Measurements from ENCODE around the gene AR.
A peak's percentile ranks its signal among the peaks of the same experiment; 100 is the strongest.

AR gene, protein sequence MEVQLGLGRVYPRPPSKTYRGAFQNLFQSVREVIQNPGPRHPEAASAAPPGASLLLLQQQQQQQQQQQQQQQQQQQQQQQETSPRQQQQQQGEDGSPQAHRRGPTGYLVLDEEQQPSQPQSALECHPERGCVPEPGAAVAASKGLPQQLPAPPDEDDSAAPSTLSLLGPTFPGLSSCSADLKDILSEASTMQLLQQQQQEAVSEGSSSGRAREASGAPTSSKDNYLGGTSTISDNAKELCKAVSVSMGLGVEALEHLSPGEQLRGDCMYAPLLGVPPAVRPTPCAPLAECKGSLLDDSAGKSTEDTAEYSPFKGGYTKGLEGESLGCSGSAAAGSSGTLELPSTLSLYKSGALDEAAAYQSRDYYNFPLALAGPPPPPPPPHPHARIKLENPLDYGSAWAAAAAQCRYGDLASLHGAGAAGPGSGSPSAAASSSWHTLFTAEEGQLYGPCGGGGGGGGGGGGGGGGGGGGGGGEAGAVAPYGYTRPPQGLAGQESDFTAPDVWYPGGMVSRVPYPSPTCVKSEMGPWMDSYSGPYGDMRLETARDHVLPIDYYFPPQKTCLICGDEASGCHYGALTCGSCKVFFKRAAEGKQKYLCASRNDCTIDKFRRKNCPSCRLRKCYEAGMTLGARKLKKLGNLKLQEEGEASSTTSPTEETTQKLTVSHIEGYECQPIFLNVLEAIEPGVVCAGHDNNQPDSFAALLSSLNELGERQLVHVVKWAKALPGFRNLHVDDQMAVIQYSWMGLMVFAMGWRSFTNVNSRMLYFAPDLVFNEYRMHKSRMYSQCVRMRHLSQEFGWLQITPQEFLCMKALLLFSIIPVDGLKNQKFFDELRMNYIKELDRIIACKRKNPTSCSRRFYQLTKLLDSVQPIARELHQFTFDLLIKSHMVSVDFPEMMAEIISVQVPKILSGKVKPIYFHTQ

DNA sequence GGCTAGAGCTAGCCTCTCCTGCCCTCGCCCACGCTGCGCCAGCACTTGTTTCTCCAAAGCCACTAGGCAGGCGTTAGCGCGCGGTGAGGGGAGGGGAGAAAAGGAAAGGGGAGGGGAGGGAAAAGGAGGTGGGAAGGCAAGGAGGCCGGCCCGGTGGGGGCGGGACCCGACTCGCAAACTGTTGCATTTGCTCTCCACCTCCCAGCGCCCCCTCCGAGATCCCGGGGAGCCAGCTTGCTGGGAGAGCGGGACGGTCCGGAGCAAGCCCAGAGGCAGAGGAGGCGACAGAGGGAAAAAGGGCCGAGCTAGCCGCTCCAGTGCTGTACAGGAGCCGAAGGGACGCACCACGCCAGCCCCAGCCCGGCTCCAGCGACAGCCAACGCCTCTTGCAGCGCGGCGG lies at the start of gene AR:
Gene AR, plus strand, starts transcription at position 204 of the 400 bp plus-strand sequence. CDS start 1,126 bp downstream, outside the sequence.
- Histone ChIP-seq H3K27me3 (ENCODE audit: insufficient read depth, insufficient read length) (no peaks in the 10 kb centered on the region), H3K4me3 (ENCODE audit: insufficient read length, low read depth) (peak within 1 kb of the TSS; percentile 61), H3K4me1 (ENCODE audit: insufficient read depth, insufficient read length) (peaks cover 4% of the 10 kb centered on the region), H3K36me3 (ENCODE audit: insufficient read depth, insufficient read length, low read length) (peaks cover 13% of the 10 kb centered on the region), H3K9me3 (ENCODE audit: insufficient read depth, low read length) (no peaks in the 10 kb centered on the region), H3K9ac (ENCODE audit: insufficient read length, low read depth) (peak within 1 kb of the TSS; percentile 79)
- DNase-seq (ENCODE audit: low read depth, low spot score) = peak; percentile 56
- no peak for TF ChIP-seq SUZ12 (IDR thresholded peaks at IDR 0.05; ENCODE audit: extremely low read depth, insufficient read depth, insufficient read length)
- TF ChIP-seq YY1 (IDR thresholded peaks at IDR 0.05; ENCODE audit: insufficient read depth, insufficient read length) = no peak
- TF ChIP-seq ZNF274 (IDR thresholded peaks at IDR 0.05; ENCODE audit: low read depth, low read length) = no peak

DNA sequence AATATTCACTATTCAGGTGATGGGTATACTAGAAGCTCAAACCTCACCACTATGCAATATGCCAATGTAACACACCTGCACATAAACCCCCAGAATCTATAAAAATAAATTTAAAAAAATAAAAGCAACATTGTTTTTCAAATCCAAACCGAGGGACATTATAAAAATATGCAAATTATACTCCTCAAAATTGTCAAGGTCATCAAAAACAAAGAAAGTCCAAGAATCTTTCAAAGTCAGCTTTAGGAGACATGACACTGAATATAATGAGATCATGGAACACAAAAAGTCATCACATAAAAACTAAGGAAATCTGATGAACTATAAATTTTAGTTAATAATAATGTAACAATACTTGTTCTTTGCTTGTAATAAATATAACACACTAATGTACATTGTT lies 43.2 kb upstream of the AR start:
- no peaks in the 10 kb centered on the region for H3K9me3 ChIP-seq (ENCODE audit: insufficient read depth, low read length)
- TF ChIP-seq ZNF274 (IDR thresholded peaks at IDR 0.05; ENCODE audit: low read depth, low read length) (no peak), YY1 (IDR thresholded peaks at IDR 0.05; ENCODE audit: insufficient read depth, insufficient read length) (no peak), SUZ12 (IDR thresholded peaks at IDR 0.05; ENCODE audit: extremely low read depth, insufficient read depth, insufficient read length) (no peak)
- no peaks in the 10 kb centered on the region for H3K4me1 ChIP-seq (ENCODE audit: insufficient read depth, insufficient read length)
- no peak for DNase-seq (ENCODE audit: low read depth, low spot score)
- no peaks in the 10 kb centered on the region for H3K27me3 ChIP-seq (ENCODE audit: insufficient read depth, insufficient read length)
- no peaks in the 10 kb centered on the region for H3K36me3 ChIP-seq (ENCODE audit: insufficient read depth, insufficient read length, low read length)
- H3K4me3 ChIP-seq (ENCODE audit: insufficient read length, low read depth) = no peak overlapping the region
- H3K9ac ChIP-seq (ENCODE audit: insufficient read length, low read depth) = no peak overlapping the region

DNA sequence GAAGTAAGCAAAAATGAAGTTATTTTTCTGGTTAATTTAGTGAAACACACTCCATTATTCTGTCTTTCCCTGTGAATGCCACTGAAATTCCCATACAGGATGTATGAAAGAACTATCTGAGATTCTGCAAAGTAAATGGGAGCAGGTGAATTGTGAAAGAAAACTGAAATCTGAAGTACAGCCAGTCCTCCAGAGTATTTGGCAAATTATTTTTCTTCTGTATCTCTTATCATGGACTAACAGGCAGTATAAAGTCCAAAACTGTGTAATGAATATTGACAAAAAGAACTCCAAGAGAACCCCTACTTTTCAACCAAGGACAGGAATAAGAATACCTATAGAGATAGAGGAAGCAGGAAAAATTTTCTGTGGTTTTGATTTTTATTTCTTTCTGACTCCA lies 40.8 kb upstream of the AR start:
- Histone ChIP-seq H3K4me3 (ENCODE audit: insufficient read length, low read depth) (no peak overlapping the region), H3K4me1 (ENCODE audit: insufficient read depth, insufficient read length) (no peaks in the 10 kb centered on the region), H3K27me3 (ENCODE audit: insufficient read depth, insufficient read length) (no peaks in the 10 kb centered on the region), H3K9me3 (ENCODE audit: insufficient read depth, low read length) (no peaks in the 10 kb centered on the region), H3K36me3 (ENCODE audit: insufficient read depth, insufficient read length, low read length) (no peaks in the 10 kb centered on the region), H3K9ac (ENCODE audit: insufficient read length, low read depth) (no peak overlapping the region)
- no peak for DNase-seq (ENCODE audit: low read depth, low spot score)
- TF ChIP-seq ZNF274 (IDR thresholded peaks at IDR 0.05; ENCODE audit: low read depth, low read length) (no peak), SUZ12 (IDR thresholded peaks at IDR 0.05; ENCODE audit: extremely low read depth, insufficient read depth, insufficient read length) (no peak), YY1 (IDR thresholded peaks at IDR 0.05; ENCODE audit: insufficient read depth, insufficient read length) (no peak)

DNA sequence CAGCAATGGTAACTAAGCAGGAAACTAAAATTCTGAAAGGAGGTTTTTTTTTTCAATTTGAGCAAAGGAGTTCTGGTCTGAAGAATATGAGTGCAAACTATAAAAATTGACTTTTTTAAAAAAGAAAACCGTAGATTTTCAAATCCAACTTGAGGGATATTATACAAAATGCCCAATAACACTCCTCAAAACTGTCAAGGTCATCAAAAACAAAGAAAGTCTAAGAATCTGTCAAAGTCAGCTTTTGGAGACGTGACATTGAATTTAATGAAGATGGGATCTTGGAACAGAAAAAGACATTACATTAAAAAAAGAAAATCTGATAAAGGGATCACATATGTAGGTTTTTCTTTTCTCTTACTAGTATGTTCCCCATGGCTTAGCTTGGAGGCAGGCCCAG lies 40.4 kb upstream of the AR start:
- Histone ChIP-seq H3K36me3 (ENCODE audit: insufficient read depth, insufficient read length, low read length) (no peaks in the 10 kb centered on the region), H3K9me3 (ENCODE audit: insufficient read depth, low read length) (no peaks in the 10 kb centered on the region), H3K27me3 (ENCODE audit: insufficient read depth, insufficient read length) (no peaks in the 10 kb centered on the region), H3K4me1 (ENCODE audit: insufficient read depth, insufficient read length) (no peaks in the 10 kb centered on the region), H3K4me3 (ENCODE audit: insufficient read length, low read depth) (no peak overlapping the region), H3K9ac (ENCODE audit: insufficient read length, low read depth) (no peak overlapping the region)
- no peak for TF ChIP-seq SUZ12 (IDR thresholded peaks at IDR 0.05; ENCODE audit: extremely low read depth, insufficient read depth, insufficient read length)
- no peak for TF ChIP-seq ZNF274 (IDR thresholded peaks at IDR 0.05; ENCODE audit: low read depth, low read length)
- no peak for DNase-seq (ENCODE audit: low read depth, low spot score)

DNA sequence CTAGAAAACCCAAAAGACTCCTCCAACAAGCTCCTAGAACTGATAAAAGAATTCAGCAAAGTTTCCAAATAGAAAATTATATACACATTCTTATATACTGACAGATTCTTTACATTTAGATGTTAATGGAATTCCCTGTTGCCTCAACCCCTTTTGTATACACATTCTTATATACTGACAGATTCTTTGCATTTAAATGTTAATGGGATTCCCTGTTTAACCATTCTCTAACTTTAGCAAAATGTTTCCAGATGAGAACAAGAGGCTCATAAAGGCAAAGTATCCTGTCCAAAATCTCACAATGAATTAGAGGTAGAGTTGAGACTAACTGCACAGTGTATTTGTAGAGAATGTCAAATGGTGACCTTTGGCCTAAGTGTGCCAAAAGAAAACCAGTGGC lies 23.1 kb upstream of the AR start:
- TF ChIP-seq YY1 (IDR thresholded peaks at IDR 0.05; ENCODE audit: insufficient read depth, insufficient read length) (no peak), SUZ12 (IDR thresholded peaks at IDR 0.05; ENCODE audit: extremely low read depth, insufficient read depth, insufficient read length) (no peak), ZNF274 (IDR thresholded peaks at IDR 0.05; ENCODE audit: low read depth, low read length) (no peak)

DNA sequence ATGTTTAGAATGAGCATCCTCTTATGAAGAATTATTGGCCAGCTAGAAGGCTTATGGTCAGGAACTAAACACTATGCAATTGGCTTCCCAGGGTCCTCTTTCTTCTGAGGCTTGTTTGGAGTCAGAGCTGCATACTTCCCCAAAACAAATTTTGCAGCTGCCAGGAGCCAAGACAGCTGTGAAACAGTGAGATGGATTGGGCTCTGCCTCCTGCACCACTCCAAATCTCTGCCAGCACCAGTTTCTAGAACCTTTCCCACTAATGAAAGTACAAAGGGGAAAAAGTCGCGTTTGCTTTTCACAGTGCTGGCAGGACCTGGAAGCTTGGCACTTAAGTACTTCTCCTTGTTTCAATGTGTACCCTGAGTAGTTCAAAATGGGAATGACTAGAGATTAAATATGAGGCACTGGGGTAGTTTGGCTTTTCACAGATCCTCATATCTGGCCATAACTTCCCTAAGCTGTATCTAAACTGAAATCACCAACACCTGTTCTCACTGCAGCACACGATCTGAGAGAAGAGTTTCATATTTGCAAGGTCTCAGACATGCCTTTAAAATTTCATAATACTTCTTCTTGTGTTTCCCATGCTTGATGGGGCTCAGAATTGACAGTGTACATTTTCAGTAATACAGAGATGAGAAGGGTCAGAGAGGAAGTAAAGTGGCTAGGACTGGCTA lies 20.7 kb upstream of the AR start:
- Histone ChIP-seq H3K27me3 (ENCODE audit: insufficient read depth, insufficient read length) (no peaks in the 10 kb centered on the region), H3K9ac (ENCODE audit: insufficient read length, low read depth) (no peak overlapping the region), H3K4me3 (ENCODE audit: insufficient read length, low read depth) (no peak overlapping the region), H3K9me3 (ENCODE audit: insufficient read depth, low read length) (no peaks in the 10 kb centered on the region), H3K36me3 (ENCODE audit: insufficient read depth, insufficient read length, low read length) (no peaks in the 10 kb centered on the region), H3K4me1 (ENCODE audit: insufficient read depth, insufficient read length) (no peaks in the 10 kb centered on the region)
- DNase-seq (ENCODE audit: low read depth, low spot score) = no peak
- TF ChIP-seq SUZ12 (IDR thresholded peaks at IDR 0.05; ENCODE audit: extremely low read depth, insufficient read depth, insufficient read length) (no peak), ZNF274 (IDR thresholded peaks at IDR 0.05; ENCODE audit: low read depth, low read length) (no peak), YY1 (IDR thresholded peaks at IDR 0.05; ENCODE audit: insufficient read depth, insufficient read length) (no peak)

More for the DNA sequence above, 23.1 kb upstream of the AR start:
- H3K27me3 ChIP-seq (ENCODE audit: insufficient read depth, insufficient read length) = no peaks in the 10 kb centered on the region
- H3K4me1 ChIP-seq (ENCODE audit: insufficient read depth, insufficient read length) = no peaks in the 10 kb centered on the region
- no peaks in the 10 kb centered on the region for H3K36me3 ChIP-seq (ENCODE audit: insufficient read depth, insufficient read length, low read length)
- DNase-seq (ENCODE audit: low read depth, low spot score) = no peak
- no peak overlapping the region for H3K9ac ChIP-seq (ENCODE audit: insufficient read length, low read depth)
- no peaks in the 10 kb centered on the region for H3K9me3 ChIP-seq (ENCODE audit: insufficient read depth, low read length)
- no peak overlapping the region for H3K4me3 ChIP-seq (ENCODE audit: insufficient read length, low read depth)
